ENCODE data around the gene ERC1. TPM values are rescaled to one million over a fixed set of nuclear protein-coding genes. Genes with fewer than 3 reads are reported as not detected.

ERC1 gene
- total and polyA plus RNA-seq, 8 donors: 34.9 to 64.9 (median 40.8) TPM

GRCh38 chr12:1318327-1319031 is 327.5 kb downstream of the ERC1 start:
- Histone ChIP-seq H3K4me1 (peaks cover 10 to 22% of the 10 kb centered on the region in 2 donors), H3K4me3 (no peak overlapping the region), H3K27ac (peak overlapping the region; percentile 46 to 56), H3K27me3 (no peaks in the 10 kb centered on the region), H3K9me3 (peaks cover 0 to 11% of the 10 kb centered on the region in 2 donors), H3K36me3 (no peaks in the 10 kb centered on the region)
- ATAC-seq (peak; percentile 88), DNase-seq (peak in 3 of 4 donors; percentile 46 to 69 (median 52))
- intact Hi-C loops (cut with DNase I): no loop called here
- TF ChIP-seq CTCF (IDR thresholded peaks at IDR 0.05): no peak

- peaks cover 10 to 25% of the 10 kb centered on the region in 2 donors for H3K4me1 ChIP-seq
- H3K36me3 ChIP-seq: no peaks in the 10 kb centered on the region
- DNase-seq (no peak), ATAC-seq (peak; percentile 13)
- no peak for TF ChIP-seq CTCF (IDR thresholded peaks at IDR 0.05)
- H3K9me3 ChIP-seq: peaks cover 0 to 8% of the 10 kb centered on the region in 2 donors
- no peak overlapping the region for H3K4me3 ChIP-seq
- H3K27ac ChIP-seq: peak overlapping the region; percentile 46 to 56
- no peaks in the 10 kb centered on the region for H3K27me3 ChIP-seq
- intact Hi-C loops (cut with DNase I): no loop called here
These were observed 328.2 kb downstream of the ERC1 start for GRCh38 chr12:1319212-1319611.

GRCh38 chr12:1320021-1320420 is 329.0 kb downstream of the ERC1 start:
- DNase-seq (no peak), ATAC-seq (no peak)
- Histone ChIP-seq H3K4me3 (no peak overlapping the region), H3K27ac (no peak overlapping the region), H3K9me3 (peaks cover 0 to 2% of the 10 kb centered on the region in 2 donors), H3K27me3 (no peaks in the 10 kb centered on the region), H3K36me3 (no peaks in the 10 kb centered on the region), H3K4me1 (peaks cover 10 to 33% of the 10 kb centered on the region in 2 donors)
- TF ChIP-seq CTCF (IDR thresholded peaks at IDR 0.05): no peak
- intact Hi-C loops (cut with DNase I): no loop called here

GRCh38 chr12:1322821-1323220 is 331.8 kb downstream of the ERC1 start:
- no peak overlapping the region for H3K4me3 ChIP-seq
- peak in 1 of 4 donors; percentile 35 for DNase-seq
- H3K36me3 ChIP-seq: no peaks in the 10 kb centered on the region
- intact Hi-C loops (cut with DNase I): no loop called here
- TF ChIP-seq CTCF (IDR thresholded peaks at IDR 0.05): no peak
- no peak overlapping the region for H3K27ac ChIP-seq
- H3K4me1 ChIP-seq: peaks cover 10 to 39% of the 10 kb centered on the region in 2 donors
- no peaks in the 10 kb centered on the region for H3K9me3 ChIP-seq
- H3K27me3 ChIP-seq: no peaks in the 10 kb centered on the region
- ATAC-seq: no peak

GRCh38 chr12:1324099-1324498 is 333.1 kb downstream of the ERC1 start:
- no peak for DNase-seq
- no peak for TF ChIP-seq CTCF (IDR thresholded peaks at IDR 0.05)
- Histone ChIP-seq H3K27me3 (no peaks in the 10 kb centered on the region), H3K9me3 (no peaks in the 10 kb centered on the region), H3K27ac (no peak overlapping the region), H3K4me3 (no peak overlapping the region), H3K36me3 (no peaks in the 10 kb centered on the region), H3K4me1 (peaks cover 4 to 38% of the 10 kb centered on the region in 2 donors)
- intact Hi-C loops (cut with DNase I): no loop called here
- ATAC-seq: no peak
